Thyroid gland (tissue), 4 donors: Measurements from ENCODE around the gene BTNL2.

Source experiments
- POLR2A ChIP-seq, 2 donors: fragments of 450-650 bp; IDR thresholded peaks; one replicate each; pipeline ENCODE4 v1.6.1; 2017; ENCODE audit warnings: antibody characterized with exemption in 2 of 2, mild to moderate bottlenecking in 2 of 2, moderate library complexity in 1 of 2
- TF ChIP-seq, protein P1 (sequence below), 6 experiments: fragments of 200-600 bp in 3 of 6; fragments of 450-650 bp in 3 of 6; sonication (generic) in 3 of 6; IDR thresholded peaks; one replicate each; pipeline ENCODE4 v1.5.1; 2016 to 2019; ENCODE audit warnings: antibody characterized with exemption in 6 of 6, mild to moderate bottlenecking in 2 of 6, inconsistent platforms in 1 of 6, moderate library complexity in 1 of 6

DNA sequence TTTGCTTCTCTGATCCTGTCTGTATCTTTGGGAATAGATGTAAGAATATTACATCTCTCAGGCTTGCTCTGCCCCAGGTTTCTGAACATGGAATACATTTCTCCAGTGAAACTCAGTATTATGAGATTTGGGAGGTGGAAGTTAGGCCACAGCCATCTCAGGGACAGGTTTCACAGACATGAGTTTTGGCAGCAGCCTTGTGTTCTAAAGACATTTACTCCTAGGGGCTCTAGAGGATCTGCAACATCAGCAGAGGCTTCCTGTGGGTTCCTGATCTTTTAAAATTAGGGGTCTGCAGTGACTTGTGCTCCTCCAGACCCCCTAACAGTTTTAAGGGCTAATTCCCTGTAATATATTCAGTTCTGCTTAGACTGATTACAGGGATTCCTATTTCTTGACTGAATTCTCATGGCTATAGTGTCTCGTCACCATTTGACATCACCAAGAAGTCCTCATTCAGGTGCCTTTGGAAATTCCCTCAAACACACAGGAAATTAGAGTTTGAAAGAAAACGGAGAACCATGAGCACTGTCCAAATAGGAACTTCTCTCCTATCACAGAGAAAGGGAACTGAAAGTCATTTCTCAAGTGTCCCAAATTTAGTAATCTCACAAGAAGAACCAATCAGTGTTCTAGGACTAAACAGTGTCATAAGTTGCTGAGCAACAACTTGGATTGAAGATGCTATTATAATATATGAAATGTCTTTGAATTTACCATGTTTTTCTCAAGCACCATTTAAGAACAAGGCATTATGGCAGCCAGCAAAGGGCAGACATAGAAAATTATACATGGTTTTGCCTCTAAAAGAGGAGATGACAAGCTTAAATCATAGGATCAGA, 30.2 kb upstream of the BTNL2 start:
- TF ChIP-seq, protein P1, sequence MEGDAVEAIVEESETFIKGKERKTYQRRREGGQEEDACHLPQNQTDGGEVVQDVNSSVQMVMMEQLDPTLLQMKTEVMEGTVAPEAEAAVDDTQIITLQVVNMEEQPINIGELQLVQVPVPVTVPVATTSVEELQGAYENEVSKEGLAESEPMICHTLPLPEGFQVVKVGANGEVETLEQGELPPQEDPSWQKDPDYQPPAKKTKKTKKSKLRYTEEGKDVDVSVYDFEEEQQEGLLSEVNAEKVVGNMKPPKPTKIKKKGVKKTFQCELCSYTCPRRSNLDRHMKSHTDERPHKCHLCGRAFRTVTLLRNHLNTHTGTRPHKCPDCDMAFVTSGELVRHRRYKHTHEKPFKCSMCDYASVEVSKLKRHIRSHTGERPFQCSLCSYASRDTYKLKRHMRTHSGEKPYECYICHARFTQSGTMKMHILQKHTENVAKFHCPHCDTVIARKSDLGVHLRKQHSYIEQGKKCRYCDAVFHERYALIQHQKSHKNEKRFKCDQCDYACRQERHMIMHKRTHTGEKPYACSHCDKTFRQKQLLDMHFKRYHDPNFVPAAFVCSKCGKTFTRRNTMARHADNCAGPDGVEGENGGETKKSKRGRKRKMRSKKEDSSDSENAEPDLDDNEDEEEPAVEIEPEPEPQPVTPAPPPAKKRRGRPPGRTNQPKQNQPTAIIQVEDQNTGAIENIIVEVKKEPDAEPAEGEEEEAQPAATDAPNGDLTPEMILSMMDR (IDR thresholded peaks at IDR 0.05), result no peak
- TF ChIP-seq POLR2A (IDR thresholded peaks at IDR 0.05), result no peak
